ENCODE results near the gene ASMTL.

GRCh38 chrX:1487401-1487800, 34.7 kb upstream of the ASMTL start:
- TF ChIP-seq EZH2phosphoT487 (conservative IDR thresholded peaks at IDR 0.05; ENCODE audit: low read length) (no peak), CTCF (IDR thresholded peaks at IDR 0.05; ENCODE audit: insufficient read depth, low read length, poor library complexity, severe bottlenecking) (no peak)

Data from SU-DHL-6 (cell line).